Midbrain (tissue), 1 donor: Measurements from ENCODE around the gene EPHX1.

ENCODE experiments used
- DNase-seq: peaks from one replicate; lab custom pipeline; 2025; lab: John Stamatoyannopoulos, UW

EPHX1 gene

DNA sequence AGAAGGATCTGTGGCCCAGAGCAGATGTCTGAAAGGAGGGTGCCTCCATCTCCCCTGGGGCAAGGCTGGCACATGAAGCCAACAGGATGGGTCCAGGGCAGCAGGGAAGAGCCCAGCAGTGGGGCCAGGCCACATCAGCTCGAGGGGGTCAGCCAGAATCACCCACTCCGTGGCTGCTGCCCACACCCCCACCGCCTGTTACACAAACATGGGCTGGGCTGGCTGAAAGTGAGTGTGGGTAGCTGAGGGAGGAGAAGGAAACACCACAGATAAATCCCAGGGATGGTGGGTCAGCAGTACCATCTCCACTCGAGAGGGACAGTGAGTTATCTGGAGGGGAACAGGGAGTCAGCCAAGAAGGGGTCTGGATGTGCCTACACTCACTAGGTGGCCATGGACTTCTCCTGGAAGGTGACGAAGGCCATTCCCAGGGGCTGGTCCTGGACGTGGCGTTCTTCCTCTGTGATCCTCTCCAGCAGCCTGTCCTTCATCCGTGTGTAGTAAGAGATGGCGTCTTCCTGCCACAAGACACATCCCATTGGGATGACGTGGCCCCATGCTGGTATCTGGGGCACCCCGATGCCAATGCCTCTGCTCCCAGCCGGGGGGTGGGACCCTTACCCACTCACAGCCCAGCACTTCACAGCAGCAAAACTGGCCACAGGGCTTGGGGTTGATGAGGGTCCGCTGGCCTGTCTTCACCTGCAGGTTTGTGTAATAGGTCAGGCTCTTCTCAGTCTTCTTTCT, 52.1 kb downstream of the EPHX1 start:
- no peak for DNase-seq

DNA sequence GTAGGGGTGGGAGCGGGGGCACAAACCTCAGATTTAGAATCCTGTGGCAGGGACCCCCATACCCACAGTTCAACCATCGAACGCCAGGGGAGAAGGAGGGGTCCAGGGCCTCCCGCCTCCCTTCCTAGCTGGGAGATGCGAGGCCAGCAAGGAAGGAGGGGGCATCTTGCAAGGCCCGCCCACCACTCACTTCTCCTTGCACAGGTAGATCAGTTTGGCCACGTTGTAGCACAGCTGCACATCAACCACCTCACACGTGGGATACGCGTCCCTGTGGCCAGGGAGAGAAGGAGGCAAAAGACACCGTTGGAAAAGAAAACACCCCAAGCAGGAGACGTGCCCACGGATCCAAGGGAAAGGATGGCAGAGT, 52.6 kb downstream of the EPHX1 start:
- DNase-seq = no peak

DNA sequence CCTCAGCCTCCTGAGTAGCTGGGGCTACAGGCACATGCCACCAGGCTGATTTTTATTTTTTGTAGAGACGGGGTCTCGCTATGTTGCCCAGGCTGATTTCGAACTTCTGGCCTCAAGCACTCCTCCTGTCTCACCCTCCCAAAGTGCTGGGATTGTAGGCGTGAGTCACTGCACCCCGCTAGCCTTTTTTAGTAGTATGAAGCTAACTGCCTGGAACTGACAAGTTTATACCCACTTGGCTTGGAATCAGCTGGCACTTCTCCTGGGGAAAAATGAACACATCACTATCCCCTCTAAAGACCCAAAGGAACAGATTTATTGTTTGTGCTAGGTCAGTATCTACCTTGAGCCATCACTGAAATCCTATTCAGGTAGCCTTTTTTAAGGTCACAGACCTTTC, 53.2 kb downstream of the EPHX1 start:
- DNase-seq = no peak

DNA sequence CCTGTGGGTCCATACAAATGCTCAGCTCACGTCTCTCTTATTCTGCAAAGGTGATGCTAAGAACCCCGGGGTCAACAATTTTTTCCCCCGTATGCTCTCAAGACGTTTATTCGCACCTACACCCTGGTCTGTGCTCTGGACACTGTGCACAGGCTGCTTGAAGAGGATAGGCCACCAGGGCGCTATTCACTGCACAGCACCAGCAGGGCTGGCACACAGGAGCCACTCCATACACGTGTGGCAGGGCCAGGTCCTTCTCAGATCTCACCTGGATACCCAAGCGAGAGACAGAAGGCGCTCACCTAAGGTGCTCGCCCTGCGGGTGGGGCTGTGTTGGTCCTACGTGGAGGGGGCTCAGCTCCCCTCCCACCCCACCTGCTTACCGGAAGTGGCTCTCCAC, 55.6 kb downstream of the EPHX1 start:
- DNase-seq = no peak

DNA sequence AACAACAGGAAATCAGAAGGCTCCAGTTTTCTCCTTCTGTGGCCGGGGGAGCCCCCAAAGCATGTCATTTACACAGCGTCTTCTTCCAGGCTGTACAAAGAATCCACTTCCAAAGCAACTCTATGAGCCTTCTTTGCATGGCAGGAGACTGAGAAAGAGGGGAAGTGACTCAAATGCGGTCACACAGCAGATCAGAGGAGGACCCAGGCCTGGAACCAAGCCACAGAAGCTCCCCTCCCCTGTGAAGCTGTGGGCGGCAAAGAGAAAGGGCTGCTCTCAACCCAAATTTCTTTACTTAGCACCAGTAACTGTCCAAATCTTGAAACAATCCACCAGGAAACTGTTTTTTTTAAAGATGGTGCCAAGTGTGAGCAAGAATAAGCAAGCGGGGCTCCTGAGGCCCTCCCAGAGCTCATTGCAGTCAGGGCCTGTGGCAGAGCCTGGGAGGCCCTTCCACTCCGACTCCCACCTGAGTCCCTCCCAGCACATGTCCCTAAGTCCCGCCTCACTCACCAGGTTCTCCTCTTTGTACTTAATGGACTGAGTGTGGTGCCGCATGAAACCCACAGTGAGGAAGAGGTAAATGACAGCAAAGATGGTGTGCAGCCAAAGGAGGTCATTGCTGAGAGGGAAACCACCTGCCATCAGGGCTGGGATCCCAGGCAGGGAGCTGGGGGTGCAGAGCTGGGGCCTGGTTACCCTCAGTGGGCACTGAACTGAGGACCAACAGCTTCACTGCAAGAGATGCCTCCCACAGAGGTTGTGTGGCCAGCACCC, 56.3 kb downstream of the EPHX1 start:
- no peak for DNase-seq

DNA sequence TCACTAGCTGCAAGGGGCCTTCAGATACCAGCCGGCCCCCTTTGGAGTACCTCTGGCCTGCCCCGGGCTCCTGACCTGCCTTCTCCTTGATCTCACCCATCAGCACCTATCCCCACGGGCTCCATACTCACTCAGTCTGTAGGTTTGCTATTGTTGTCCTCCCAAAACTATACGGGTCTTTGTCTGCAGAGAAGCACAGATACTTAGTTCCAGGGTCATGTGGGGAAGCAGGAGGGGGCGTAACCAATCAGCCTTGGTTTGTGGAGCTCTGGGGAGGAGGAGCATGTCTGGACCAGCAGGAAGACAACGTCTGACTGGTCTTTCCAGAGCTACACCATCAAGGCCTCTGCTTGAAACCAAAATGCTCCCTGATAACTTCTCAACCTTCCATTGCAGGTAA, 57.1 kb downstream of the EPHX1 start:
- no peak for DNase-seq

DNA sequence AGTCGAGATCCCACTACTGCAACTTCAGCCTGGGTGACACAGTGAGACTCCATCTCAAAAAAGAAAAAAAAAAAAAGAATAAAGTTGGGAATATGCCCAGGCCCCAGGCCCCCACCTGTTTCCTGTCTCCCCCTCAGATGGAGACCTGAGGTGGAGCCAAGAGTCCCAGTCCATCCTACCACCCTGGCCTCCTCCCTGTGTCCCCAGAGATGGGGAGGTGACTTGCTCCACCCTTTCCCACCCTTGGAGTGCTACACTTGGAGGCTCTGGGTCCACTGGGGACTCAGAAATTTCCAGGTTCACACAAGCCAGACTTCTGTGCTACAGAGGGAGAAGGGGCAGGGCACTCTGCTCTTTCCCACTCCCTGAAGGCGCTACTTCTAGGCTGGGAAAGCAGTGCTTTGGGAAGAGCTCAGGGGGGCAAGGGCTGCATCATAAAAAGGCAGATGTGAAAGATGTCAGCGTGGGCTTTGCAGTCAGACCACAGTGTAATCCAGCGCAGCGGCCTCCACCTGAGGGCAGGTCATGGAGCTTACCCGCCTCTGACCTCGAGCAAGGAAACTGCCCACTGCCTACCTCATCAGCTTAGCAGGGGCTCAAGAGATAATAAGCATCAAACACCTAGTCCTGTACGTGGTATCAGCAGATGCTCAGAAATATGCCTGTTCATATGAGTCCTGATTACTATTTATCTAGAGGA, 58.9 kb downstream of the EPHX1 start:
- no peak for DNase-seq

DNA sequence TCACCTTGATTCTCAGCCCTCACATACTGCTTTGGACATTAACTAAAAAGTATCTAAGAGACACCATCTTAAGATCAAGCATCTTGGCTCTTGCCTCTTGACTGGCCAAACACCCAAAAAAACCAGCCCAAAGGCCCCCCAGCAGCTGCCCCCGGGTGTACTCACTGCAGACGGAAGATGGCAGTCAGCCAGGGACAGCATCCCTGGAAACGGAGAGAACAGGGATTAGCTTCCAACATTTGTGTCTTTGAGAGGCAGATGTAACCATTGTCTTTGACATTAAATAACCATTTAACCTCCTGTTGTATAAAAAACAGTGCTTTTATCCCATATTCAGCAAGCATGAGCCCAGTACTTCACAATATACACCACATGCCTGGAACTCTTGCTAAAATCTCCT, 61.0 kb downstream of the EPHX1 start:
- peak; percentile 38 for DNase-seq

DNA sequence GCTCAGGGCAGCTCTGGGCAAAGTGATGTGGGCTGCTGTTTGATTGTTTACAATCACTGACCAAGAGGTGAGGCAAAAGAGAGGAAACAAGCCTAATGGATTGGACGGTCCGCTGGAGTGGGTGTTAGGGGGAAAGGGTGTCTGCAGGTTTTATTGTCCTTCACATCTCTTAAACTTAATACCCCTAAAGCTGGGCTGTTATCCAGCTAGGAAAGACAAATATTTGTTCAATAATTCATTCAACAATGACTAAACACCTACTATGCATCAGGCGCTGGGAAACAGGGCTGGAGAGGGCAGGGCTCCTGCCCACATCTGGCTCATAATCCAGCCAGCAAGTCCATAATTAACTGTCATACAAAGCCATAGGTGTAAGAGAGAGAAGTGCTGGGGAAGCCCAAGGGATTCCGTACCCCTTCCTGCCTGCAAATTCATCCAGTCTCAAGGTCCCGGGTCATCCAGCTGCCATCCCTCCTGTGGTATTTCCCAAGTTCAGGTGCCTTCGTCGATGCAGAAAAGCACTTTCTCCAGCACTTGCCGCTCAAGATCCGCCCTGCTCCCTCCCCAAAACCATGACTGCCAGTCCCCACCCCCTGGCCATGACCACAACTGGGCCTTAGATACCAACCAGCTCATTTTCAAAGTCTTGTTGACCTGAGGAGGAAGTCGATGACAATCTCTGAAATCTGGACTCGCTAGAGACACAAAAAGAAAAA, 61.6 kb downstream of the EPHX1 start:
- no peak for DNase-seq

DNA sequence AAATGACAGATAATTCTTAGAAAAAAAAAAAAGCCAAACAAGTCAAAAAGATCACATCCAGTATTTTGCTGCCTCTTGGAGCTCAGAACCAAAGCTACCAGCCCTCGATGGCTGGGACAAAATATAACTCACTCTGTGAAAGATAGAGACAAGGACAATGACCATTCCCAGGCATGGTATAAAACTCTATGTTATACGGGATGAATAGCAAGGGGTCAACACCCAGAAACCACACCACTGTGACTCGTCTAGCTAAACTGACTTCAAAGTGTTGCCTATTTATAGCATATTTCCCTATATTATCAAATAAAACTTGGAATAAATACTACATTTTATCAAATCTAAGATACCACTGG, 62.1 kb downstream of the EPHX1 start:
- no peak for DNase-seq

DNA sequence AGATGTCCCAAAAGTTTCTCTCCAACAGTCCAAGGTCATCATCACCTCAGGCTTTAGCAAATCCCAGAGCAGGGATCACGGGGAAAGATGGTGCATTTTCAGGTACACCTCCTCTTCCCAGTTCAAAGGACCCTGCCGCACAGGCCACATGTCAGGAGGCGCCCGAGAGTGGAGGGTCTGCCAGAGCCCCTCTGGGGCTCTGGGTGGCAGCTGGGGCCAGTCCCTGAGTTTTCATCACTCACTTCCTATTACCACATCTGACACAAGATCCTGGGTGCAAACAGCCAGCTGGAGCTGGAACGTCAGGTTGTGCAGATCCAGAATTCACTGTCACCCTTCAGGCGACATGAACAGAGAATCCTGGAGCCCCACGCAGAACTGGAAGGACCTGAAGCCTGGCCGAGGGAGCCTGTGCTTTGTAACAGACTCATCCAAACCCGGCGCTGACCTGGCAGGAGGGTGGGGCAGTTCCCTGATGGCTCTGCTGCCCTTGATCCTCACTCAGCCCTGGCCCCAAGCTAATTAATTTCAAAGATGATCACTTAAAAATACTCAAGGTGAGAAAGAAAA, 63.4 kb downstream of the EPHX1 start:
- DNase-seq = no peak

DNA sequence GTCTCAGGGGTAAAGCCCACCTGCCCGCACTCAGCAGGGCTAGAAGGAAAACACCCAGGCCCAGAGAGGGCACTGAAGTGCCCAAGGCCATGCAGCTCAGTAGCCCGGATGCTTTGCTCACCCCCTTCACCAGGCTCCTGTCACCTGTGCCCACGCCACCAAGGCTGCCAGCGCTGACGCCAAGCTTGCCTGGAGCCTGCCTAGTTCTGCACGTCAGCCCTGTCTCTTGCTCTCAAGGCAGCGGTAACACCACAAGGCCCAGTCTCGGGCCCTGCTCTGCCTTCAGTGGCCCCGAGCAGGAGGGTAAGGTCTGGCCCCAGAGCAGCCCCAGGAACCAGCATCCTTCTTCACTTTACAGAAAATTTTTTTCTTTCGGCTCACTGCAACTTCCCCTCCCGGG, 64.5 kb downstream of the EPHX1 start:
- DNase-seq = no peak

DNA sequence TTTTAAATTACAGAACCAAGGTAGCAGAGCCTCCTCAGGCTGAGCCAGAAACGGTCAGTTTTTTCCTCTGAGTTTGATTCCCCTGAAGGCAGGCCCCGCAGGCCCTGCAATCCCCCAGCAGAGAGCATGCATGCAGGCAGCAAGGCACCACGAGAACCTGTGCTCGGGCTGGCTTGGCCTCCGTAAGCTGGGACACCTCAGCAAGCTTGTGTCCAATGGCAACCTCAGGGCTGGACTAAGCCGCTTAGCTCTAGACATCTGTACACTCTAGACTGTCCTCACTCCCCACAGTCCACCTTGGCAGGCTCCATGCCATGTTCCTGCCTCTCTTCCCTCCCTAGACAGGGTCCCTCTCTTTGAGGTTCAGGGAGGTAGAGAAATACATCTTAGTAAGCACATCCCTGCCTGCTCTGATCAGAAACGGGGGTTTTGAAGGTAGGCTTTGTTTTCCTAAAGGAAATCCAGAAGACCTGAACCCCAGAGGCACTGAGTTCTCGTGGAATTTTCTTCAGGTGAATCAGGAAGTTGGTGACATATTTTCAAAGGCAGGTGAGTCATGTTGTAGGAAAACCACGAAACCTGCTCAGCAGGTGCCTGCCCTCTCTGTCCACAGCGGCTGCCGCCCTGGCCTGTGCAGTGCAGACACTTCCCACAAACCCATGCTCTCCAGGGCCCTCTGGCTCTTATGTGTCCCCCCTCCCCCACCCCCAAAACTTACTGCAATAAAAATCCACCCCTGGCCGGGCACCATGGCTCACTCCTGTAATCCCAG, 65.3 kb downstream of the EPHX1 start:
- no peak for DNase-seq

DNA sequence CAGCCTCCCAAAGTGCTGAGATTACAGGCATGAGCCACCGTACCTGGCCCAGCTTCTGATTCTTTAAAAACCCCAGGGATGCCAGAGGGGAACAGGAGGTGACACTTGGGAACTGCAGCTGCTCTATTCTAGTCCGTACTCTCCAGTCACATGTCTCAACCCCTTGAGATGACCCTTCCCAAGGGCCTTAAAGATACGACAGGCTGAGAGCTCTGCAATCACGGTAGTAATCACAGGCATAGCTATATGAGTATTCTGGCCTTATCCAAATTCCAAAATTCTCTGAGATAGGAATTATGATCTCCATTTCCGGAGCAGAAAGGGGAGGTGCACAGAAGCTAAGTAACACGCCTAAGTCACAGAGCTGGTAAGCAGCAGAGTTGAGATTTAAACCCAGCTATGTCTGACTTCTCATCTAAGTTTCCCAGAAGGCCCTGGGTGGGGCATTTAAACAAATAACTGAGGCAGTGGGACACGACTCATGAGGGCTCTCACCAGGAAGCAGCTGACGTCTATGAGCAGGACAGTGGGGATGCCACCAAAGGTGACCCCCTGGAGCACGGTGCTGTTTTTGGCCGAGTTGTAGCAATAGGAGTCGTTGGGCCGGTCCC, 67.1 kb downstream of the EPHX1 start:
- DNase-seq = no peak

DNA sequence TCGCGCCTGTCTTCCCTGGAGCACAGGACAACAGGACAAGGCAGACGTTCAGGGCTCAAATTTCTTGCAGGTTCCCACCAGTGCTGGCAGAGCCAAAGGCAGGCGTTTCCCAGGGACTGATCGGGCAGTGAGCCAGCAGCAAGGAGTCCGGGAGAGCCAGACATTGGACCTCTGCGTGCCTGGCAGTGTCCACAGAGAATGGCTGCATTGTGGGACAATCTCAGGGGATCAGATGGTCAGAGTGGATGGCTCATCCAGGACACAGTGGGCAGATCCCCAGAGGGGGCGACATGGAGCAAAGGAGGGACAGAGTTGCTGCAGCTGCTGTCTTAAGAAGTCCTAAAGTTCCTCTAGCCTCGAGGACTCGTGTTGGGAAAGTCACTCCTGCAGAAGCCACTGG, 67.7 kb downstream of the EPHX1 start:
- DNase-seq = peak; percentile 89

DNA sequence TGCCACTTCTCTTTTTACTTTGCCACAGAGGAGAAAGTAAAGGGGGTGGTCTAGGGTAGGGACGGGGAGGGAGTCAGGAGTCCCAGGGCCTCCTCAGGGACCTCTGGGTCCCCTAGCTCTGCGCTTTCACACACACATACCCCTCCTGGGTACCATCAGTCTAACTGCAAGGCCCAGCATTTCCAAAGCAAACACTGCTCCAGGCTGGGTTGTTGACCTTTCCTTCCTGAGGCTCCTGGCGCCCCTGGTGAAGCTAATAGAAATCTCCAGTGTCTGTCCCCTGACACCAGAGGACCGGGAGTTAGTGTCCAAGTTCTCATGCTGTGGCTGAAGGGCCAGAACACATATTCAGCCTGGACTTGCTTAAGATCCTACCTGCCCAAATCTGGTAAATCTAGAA, 68.4 kb downstream of the EPHX1 start:
- DNase-seq = no peak

DNA sequence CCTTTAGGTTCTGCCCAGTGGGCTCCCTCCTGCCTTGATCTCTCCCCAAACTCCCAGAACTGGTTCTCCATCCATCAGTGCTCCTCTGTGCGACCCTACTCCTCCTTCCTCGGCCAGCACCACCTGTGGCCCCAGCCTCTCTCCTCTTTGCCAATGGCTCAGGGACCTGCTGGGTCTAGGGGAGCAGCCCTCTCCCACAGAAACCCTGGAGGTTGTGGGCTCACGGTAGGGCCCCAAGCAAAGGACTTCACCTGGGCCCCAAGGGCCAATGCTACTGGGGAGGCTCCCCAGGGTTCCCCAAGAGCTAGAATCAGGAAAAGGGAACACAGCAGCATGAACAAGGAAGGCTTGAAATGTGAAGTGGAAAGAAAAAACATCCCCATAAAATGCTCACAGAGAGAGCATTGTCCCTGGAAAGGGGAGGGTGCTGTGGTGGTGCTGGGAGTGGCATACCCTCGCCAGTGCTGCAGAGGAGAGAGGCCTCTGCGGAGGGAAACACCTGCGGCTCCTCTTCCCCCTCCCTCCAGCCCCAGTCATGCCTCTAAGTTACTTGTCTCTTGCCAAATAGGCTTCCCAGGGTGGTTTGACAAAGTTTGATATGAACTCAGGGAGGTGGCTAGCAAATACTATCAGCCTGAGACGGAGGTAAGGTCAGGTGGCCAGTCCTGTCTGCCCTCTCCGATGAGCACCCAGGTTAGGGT, 69.7 kb downstream of the EPHX1 start:
- DNase-seq = peak; percentile 54

DNA sequence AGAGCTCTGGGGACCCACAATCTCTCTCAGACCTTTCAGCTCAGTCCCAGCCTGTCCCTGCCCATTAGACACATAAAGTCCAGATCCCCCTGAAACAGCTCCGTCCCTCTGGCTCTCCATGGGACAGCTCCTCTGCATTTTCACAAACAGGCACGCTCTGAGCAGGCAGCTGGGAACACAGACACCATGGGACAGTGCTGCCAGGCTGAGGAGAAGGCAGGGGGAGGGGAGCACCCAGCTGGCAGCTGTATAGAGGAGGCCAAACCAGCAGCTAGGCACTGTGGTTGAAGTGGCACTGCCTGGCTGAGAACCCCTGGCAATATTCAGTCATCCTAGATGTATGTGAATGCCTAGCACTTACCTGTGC, 70.3 kb downstream of the EPHX1 start:
- peak; percentile 77 for DNase-seq

DNA sequence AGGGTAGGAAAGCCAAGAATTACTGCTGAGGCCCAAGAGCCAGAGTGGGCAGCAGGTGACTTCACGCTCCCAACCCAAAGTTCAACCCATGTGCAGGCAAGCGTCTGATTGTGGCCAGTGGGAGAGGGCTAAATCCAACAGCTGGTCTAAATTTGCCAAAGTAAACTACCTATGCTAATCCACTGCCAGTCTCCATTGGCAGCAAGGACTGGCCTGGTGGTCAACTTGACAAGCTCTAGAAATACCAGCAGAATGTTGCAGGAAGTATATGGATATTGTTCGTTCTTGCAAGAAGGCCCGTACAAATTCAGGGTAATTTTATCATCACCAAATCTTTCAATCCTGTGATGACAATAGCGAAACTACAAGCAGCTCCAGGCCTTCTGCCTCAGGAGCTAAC, 70.7 kb downstream of the EPHX1 start:
- DNase-seq = no peak
